HG03565 (cell line): Measurements from ENCODE around the gene CFAP97D2.
"Not testable (repeated sequence)": the region's sequence is repeated elsewhere in the genome, so short reads cannot be mapped to it uniquely, and the experiment has no call there.

ENCODE experiments used
- ATAC-seq: cut with Tn5 transposase; IDR thresholded peaks from one replicate; pipeline ENCODE4 v1.9.1; 2021; ENCODE audit warnings: mild to moderate bottlenecking, moderate library complexity; ENCODE audit not compliant: unreplicated experiment

Gene CFAP97D2

DNA sequence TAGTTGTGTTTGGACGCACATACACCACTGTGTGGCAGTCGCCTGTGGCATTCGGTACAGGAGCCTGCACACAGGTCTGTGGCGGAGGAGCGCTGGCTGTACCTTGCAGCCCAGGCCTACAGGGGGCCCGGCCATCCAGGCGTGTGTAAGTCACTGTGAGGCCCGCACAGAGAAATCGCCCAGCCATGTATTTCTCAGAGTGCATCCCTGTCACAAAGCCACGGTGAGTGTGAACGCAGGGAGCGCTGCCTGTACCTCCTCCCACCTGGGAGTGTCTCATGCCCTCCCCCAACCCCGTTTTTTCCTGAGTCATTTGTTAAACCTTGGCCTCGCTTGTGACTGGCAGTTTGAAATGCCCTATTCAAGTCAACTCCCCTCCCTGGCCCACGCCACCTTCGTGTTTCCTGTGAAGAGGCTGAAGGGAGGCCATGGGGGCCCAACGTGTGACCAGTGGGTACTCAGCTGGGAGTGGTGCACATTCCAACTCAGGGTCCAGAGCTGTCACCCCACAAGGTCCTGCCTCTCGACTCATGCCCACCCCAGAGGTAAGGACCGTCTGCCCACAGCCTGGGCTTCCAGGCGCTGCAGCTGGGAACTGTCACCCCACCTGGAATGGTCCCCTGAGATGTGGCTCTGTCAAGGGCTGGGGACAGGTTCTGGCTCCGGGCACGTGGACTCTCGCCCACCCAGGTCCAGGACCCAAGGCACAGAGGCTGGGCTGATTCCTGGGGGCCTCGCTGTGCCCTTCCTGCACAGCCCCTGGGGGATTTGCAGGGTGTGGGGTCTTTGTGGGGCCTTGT lies 35.1 kb upstream of the CFAP97D2 start:
- no peak for ATAC-seq

GRCh38 chr13:114144606-114145244 lies 34.3 kb upstream of the CFAP97D2 start:
- ATAC-seq = no peak

DNA sequence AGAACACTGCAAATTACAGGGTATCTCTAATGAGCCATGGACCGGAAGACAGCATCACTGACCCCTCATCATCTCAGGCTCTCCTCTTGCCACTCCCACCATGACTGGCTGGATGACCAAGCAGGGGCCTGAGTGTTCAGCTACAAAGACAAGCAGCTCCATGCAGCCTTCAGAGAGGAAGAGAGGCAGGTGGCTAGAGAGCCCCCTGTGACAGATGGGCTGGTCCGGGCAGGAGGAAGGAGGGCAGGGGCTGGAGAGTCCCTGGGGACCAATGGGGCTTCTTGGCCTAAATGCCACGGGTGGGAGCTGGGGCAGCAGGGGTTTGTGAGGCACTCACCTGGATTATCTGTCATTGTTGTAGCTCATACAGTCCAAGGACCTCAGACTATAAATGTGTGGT lies 33.8 kb upstream of the CFAP97D2 start:
- no peak for ATAC-seq

DNA sequence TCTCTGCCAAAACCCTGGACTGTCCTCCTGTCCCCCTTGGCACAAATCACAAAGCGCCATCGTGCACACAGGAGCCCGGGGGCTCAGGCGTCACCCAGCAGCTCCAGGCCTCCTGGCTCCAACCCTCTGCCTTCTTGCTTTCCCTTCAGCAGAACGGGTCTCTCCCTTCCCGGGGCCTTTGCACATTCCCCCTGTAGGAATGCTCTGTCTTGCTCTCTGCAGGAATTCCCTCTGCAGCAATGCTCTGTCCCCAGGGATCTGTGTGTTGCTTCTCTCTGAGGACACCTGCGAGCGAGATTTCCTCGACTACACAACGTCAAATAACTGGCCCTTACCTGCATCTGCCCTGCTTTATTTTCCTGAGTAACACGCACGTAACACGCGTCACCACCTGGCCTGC lies 33.3 kb upstream of the CFAP97D2 start:
- no peak for ATAC-seq

GRCh38 chr13:114146173-114146572 lies 32.9 kb upstream of the CFAP97D2 start:
- no peak for ATAC-seq

DNA sequence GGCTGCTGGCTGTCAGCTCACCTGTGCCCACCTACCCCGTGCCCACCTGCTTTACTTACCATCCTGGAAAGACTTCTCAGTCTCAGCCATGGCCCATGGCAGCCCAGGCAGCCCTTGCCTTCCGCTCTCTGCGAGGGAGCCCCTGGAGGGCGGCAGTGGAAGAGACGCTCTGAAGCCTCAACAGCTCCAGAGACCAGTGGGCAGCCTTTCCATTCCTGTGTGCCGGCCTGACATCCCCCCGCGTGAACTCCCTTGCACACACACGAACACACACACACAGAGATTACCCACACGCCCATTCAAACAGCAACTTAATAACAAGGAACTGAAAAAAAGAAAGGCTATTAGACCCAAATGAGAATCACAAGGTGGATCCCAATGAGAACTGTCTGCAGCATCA lies 32.4 kb upstream of the CFAP97D2 start:
- no peak for ATAC-seq

DNA sequence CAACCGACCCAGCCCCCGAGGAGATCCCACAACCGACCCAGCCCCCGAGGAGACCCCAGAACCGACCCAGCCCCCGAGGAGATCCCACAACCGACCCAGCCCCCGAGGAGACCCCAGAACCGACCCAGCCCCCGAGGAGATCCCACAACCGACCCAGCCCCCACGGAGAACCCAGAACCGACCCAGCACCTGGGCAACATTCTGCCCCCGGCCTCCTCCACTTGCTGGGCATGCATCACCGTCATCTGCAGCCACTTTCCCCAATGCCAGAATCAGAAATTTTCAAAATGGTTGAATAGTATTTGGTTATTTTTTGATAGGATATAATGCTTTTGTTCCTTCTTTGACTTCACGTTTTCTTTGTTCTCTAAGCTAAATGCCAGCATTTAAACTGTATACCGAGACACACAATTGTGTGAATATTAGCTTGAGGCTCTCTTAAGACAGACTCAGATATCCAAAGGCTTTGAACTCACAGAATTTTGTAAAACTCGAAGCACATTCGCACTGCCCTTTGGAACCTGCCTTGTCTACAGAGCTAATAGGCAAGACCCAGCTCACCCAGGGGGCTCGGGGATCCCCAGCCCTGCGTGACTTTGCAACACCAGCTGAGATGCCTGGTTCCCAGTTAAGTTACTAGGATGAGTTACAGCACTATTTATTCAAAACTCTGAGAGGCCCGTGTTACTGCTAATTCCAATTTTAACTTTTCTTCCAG lies 31.1 kb upstream of the CFAP97D2 start:
- no peak for ATAC-seq

DNA sequence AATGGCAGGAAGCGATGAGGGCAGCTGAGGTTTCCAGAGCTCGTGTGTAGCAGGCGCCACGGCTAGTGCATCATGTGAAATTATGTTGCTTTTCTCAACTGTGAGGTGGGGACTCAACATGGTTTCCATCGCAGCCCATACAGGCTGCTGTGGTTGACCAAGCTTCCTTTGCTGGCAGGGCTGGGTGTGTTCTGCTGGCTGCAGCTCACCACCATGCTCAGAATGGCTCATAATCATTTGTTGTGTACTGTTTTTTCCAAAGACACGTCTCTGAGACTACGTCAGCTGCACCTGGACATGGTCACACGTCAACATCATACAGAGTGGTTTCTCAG lies 30.6 kb upstream of the CFAP97D2 start:
- ATAC-seq = peak; percentile 80

DNA sequence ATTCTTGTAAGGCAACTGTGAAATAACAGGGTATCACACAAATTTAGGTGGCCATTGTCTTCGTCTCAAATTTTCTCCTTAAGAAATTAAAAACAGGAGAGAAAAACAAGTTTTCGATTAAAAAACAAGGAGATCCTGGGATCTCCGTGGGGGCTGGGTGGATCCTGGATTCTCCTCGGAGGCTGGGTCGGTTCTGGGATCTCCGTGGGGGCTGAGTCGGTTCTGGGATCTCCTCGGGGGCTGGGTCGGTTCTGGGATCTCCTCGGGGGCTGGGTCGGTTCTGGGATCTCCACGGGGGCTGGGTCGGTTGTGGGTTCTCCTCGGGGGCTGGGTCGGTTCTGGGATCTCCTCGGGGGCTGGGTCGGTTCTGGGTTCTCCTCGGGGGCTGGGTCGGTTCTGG lies 30.2 kb upstream of the CFAP97D2 start:
- not testable (repeated sequence) for ATAC-seq

DNA sequence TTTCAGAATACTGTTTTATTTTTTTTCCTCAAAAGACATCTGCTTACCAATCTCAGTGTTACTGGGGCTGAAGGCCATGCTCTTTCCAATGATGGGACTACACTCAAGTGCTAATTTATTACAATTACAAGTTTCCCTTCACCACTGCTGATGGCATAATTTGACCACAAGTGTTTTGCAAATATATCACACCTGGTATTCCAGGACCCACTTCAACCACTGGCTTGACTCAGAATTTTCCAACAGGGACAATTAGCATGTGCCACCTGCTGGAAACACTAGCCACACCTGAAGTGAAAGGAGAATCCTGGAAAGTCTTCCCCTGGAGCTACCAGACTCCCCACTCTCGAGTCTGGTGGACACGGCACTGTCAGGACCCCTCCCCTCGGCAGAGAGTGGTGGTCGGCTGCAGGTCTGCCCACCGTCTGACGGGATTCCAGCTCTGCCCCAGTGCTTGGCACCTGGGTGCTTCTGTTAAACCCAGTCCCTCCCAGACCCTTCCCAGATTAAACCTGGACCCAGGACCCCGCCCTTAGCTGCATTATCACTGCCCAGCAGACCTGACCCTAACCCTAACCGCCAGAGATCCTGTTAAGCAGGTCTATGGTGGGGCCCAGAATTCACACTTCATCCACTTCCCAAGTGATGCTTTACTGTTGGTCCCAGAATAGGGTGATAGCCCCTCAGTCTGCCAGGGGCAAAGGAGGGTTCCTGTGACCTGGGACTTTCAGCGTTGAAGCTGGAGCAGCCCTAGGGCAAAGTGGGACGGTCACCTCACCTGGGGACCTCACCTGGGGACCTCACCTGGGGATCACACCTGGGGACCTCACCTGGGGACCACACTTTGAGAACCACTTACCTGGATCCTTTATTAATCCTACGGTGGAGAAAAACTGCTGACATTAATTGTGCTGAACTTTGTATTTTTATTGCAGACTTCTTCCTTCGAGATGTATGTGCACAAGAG lies 29.0 kb upstream of the CFAP97D2 start:
- no peak for ATAC-seq

DNA sequence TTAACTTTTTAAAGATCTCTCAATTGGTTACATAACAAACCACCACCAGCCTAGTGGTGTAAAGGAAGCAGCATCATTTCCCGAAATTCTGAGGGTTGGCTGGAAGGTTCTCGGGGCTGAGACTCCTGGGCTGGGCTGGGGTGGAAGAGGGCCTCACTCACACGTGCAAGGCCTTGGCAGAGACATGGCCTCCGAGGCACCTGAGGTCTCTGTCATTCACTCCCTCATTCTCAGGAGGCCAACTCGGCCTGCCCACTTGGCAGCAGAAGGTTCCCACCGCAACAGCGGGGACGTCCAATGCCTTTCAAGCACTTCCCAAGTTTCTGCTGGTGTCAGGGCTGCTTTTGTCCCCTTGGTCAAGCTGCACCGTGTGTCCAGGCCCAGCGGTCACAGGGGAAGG lies 28.0 kb upstream of the CFAP97D2 start:
- no peak for ATAC-seq

- ATAC-seq = no peak
These were observed 27.3 kb upstream of the CFAP97D2 start for GRCh38 chr13:114151565-114152284.

DNA sequence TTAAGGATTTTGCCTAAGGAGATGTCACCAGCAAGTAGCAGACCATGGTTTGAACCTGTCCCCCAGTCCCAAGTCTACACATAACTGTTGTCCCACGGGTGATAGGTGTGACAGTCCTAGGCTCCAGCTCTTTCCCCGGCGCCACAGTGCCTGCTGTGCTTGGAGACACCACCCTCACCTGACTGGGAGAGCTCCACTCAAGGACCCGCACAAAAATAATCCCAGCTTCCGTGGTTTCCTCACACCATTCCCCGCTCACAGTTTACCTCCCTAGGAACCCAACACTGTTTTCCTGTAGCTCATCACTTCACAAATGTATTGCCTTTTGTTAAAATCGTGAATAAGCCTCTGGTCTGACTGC lies 26.8 kb upstream of the CFAP97D2 start:
- no peak for ATAC-seq

- ATAC-seq = no peak
These were observed 26.2 kb upstream of the CFAP97D2 start for GRCh38 chr13:114152831-114153371.

DNA sequence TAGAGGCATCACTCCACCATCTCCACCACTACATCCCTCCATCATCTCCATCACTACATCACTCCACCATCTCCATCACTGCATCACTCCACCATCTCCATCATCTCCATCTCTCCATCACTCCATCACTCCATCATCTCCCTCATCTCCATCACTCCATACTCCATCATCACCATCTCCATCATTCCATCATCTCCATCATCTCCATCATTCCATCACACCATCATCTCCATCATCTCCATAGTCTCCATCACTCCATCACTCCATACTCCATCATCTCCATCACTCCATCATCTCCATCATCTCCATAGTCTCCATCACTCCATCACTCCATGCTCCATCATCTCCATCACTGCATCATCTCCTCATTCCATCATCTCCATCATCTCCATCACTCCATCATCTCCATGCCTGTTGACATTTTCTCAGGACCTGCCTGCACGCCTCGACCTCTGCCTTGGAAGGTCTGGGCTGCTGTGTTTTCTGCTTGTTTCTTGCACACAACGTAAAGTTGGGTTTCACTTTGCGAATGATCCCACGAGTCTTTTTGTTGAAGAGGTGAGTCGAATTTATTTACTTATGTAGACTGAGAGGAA lies 25.5 kb upstream of the CFAP97D2 start:
- ATAC-seq = no peak

DNA sequence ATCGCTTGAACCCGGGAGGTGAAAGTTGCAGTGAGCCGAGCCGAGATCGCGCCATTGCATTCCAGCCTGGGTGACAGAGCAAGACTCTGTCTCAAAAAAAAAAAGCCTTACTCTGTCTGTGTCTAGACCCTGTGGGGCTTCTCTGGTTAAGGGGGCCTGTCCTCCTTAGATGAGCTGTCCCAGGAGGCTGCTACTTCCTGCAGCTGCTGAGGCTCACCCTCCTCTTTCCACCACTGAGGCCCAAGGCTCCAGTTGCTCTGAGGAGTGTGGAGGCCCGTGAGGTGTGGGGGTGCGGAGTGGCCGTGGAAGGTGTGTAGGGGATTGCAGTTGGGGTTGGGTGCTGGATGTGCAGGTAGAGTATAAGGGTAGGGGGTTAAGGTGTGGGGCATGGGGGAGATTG lies 24.6 kb upstream of the CFAP97D2 start:
- ATAC-seq = no peak

DNA sequence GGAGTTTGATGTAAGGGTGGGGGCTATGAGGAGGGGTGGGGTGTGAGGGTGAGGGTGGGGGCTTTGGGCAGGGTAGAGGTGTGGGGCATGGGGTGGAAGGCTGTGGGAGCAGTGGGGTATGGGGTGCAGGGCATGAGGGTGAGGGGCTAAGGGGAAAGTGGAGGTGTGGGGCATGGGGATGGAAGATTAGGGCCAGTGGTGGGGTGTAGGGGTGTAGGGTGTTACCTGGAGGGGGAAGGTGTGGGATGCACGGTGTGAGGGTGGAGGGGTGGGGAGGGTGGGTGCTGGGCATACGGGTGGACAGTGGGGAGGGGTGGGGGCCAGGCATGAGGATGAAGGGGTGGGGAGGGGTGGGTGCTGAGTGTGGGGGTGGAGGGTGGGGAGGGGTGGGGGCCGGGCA lies 23.7 kb upstream of the CFAP97D2 start:
- ATAC-seq = no peak

- no peak for ATAC-seq
These were observed 22.9 kb upstream of the CFAP97D2 start for GRCh38 chr13:114155926-114156883.
